ENCODE measurements around the gene TIAM2. TPM values are rescaled to one million over a fixed set of nuclear protein-coding genes. Genes with fewer than 3 reads are reported as not detected.
A peak's percentile ranks its signal among the peaks of the same experiment; 100 is the strongest.

The TIAM2 gene
- total RNA-seq, 3 donors from 2014 or later (not counting 1 experiment from before 2014, with no cell fraction given): 6.5 to 11.1 (median 8.7) TPM

GRCh38 chr6:155130161-155130853, 135.2 kb downstream of the TIAM2 start:
- WGBS (ENCODE audit: insufficient coverage): 85% methylated on average over 14 of the region's 14 CpGs
- H3K27me3 Mint-ChIP-seq (ENCODE audit: low read depth in 2 of 2): peaks cover 0 to 3% of the 10 kb centered on the region in 2 donors
- Histone ChIP-seq H3K36me3 (ENCODE audit: control insufficient read depth, insufficient read depth, low read length) (no peaks in the 10 kb centered on the region), H3K27ac (ENCODE audit: low read length) (no peak overlapping the region), H3K27me3 (ENCODE audit: control insufficient read depth, insufficient read depth, low read length) (no peaks in the 10 kb centered on the region), H3K9me3 (ENCODE audit: control insufficient read depth, insufficient read depth, low read length) (no peaks in the 10 kb centered on the region), H3K4me1 (ENCODE audit: control insufficient read depth, insufficient read depth, low read length) (no peaks in the 10 kb centered on the region), H3K4me3 (ENCODE audit: low read length) (no peak overlapping the region)
- intact Hi-C loops (cut with micrococcal nuclease): no loop called here
- ATAC-seq (no peak), DNase-seq (no peak)
- H3K36me3 Mint-ChIP-seq: no peaks in the 10 kb centered on the region
- no peak for TF ChIP-seq CTCF (IDR thresholded peaks at IDR 0.05)
- H3K4me1 Mint-ChIP-seq: no peaks in the 10 kb centered on the region
- H3K4me3 Mint-ChIP-seq: no peak overlapping the region
- H3K27ac Mint-ChIP-seq: no peak overlapping the region
- no peaks in the 10 kb centered on the region for H3K9me3 Mint-ChIP-seq

GRCh38 chr6:155132617-155133016, 137.5 kb downstream of the TIAM2 start:
- DNase-seq (no peak), ATAC-seq (peak in 1 of 3 donors; percentile 23)
- H3K9me3 Mint-ChIP-seq: no peaks in the 10 kb centered on the region
- no peaks in the 10 kb centered on the region for H3K4me1 ChIP-seq (ENCODE audit: control insufficient read depth, insufficient read depth, low read length)
- H3K27ac Mint-ChIP-seq: no peak overlapping the region
- no peaks in the 10 kb centered on the region for H3K36me3 Mint-ChIP-seq
- no peaks in the 10 kb centered on the region for H3K4me1 Mint-ChIP-seq
- TF ChIP-seq CTCF (IDR thresholded peaks at IDR 0.05): no peak
- 91% methylated on average over 9 of the region's 9 CpGs for WGBS (ENCODE audit: insufficient coverage)
- H3K9me3 ChIP-seq (ENCODE audit: control insufficient read depth, insufficient read depth, low read length): no peaks in the 10 kb centered on the region
- no peaks in the 10 kb centered on the region for H3K36me3 ChIP-seq (ENCODE audit: control insufficient read depth, insufficient read depth, low read length)
- no peaks in the 10 kb centered on the region for H3K27me3 ChIP-seq (ENCODE audit: control insufficient read depth, insufficient read depth, low read length)
- H3K4me3 ChIP-seq (ENCODE audit: low read length): no peak overlapping the region
- H3K27ac ChIP-seq (ENCODE audit: low read length): no peak overlapping the region
- intact Hi-C loops (cut with micrococcal nuclease): no loop called here
- no peak overlapping the region for H3K4me3 Mint-ChIP-seq
- H3K27me3 Mint-ChIP-seq (ENCODE audit: low read depth in 2 of 2): peaks cover 0 to 3% of the 10 kb centered on the region in 2 donors

GRCh38 chr6:155141002-155141401, 145.9 kb downstream of the TIAM2 start:
- no peaks in the 10 kb centered on the region for H3K9me3 Mint-ChIP-seq

More at GRCh38 chr6:155141002-155141401, 145.9 kb downstream of the TIAM2 start:
- Histone ChIP-seq H3K27me3 (ENCODE audit: control insufficient read depth, insufficient read depth, low read length) (no peaks in the 10 kb centered on the region), H3K36me3 (ENCODE audit: control insufficient read depth, insufficient read depth, low read length) (no peaks in the 10 kb centered on the region), H3K4me1 (ENCODE audit: control insufficient read depth, insufficient read depth, low read length) (peaks cover 11% of the 10 kb centered on the region), H3K27ac (ENCODE audit: low read length) (no peak overlapping the region), H3K9me3 (ENCODE audit: control insufficient read depth, insufficient read depth, low read length) (no peaks in the 10 kb centered on the region), H3K4me3 (ENCODE audit: low read length) (no peak overlapping the region)
- intact Hi-C loops (cut with micrococcal nuclease): no loop called here
- no peak for TF ChIP-seq CTCF (IDR thresholded peaks at IDR 0.05)
- peaks cover 15 to 16% of the 10 kb centered on the region in 2 donors for H3K4me1 Mint-ChIP-seq
- no CpG with 5 or more reads among the region's 1 CpG for WGBS (ENCODE audit: insufficient coverage)
- peak overlapping the region in 1 of 2 donors; percentile 94 for H3K27ac Mint-ChIP-seq
- no peak for DNase-seq
- H3K27me3 Mint-ChIP-seq (ENCODE audit: low read depth in 2 of 2): no peaks in the 10 kb centered on the region
- H3K4me3 Mint-ChIP-seq: no peak overlapping the region
- no peak for ATAC-seq
- H3K36me3 Mint-ChIP-seq: no peaks in the 10 kb centered on the region
